HG02938 (cell line): ENCODE measurements around the gene AGK.

Source experiments
- ATAC-seq: cut with Tn5 transposase; IDR thresholded peaks from one replicate; pipeline ENCODE4 v1.9.1; 2021; ENCODE audit warnings: mild to moderate bottlenecking, moderate library complexity; ENCODE audit not compliant: unreplicated experiment

AGK gene

GRCh38 chr7:141585592-141586510, 34.6 kb downstream of the AGK start:
- ATAC-seq = peak; percentile 82

GRCh38 chr7:141586878-141587277, 35.7 kb downstream of the AGK start:
- ATAC-seq = no peak

- no peak for ATAC-seq
Observed at GRCh38 chr7:141587304-141587703, 36.1 kb downstream of the AGK start.

- no peak for ATAC-seq
Observed at GRCh38 chr7:141588912-141589311, 37.7 kb downstream of the AGK start.

- ATAC-seq = no peak
Observed at GRCh38 chr7:141590071-141590470, 38.9 kb downstream of the AGK start.

GRCh38 chr7:141590666-141591065, 39.5 kb downstream of the AGK start:
- ATAC-seq = no peak

- no peak for ATAC-seq
Observed at GRCh38 chr7:141593134-141593533, 41.9 kb downstream of the AGK start.

- ATAC-seq = no peak
Observed at GRCh38 chr7:141597966-141598365, 46.8 kb downstream of the AGK start.

GRCh38 chr7:141598408-141598807, 47.2 kb downstream of the AGK start:
- no peak for ATAC-seq

- ATAC-seq = no peak
Observed at GRCh38 chr7:141600168-141601006, 49.2 kb downstream of the AGK start.

- ATAC-seq = no peak
Observed at GRCh38 chr7:141609576-141609975, 58.4 kb downstream of the AGK start.

GRCh38 chr7:141610671-141611070, 59.5 kb downstream of the AGK start:
- ATAC-seq = no peak

- no peak for ATAC-seq
Observed at GRCh38 chr7:141612861-141613260, 61.7 kb downstream of the AGK start.

GRCh38 chr7:141617280-141617679, 66.1 kb downstream of the AGK start:
- ATAC-seq = no peak

- no peak for ATAC-seq
Observed at GRCh38 chr7:141619745-141620144, 68.5 kb downstream of the AGK start.

GRCh38 chr7:141624763-141625162, 73.6 kb downstream of the AGK start:
- ATAC-seq = no peak

- ATAC-seq = no peak
Observed at GRCh38 chr7:141630621-141631020, 79.4 kb downstream of the AGK start.

- no peak for ATAC-seq
Observed at GRCh38 chr7:141631525-141631924, 80.3 kb downstream of the AGK start.

- no peak for ATAC-seq
Observed at GRCh38 chr7:141634065-141634464, 82.9 kb downstream of the AGK start.

- no peak for ATAC-seq
Observed at GRCh38 chr7:141636053-141636452, 84.8 kb downstream of the AGK start.

GRCh38 chr7:141640239-141640840, 89.1 kb downstream of the AGK start:
- ATAC-seq = no peak
